HG03439 (cell line): ENCODE data around the gene TDRD10.
A peak's percentile ranks its signal among the peaks of the same experiment; 100 is the strongest.

Experiments
- ATAC-seq: cut with Tn5 transposase; IDR thresholded peaks from one replicate; pipeline ENCODE4 v1.9.1; 2021; ENCODE audit warnings: mild to moderate bottlenecking, moderate library complexity; ENCODE audit not compliant: unreplicated experiment

The TDRD10 gene

DNA sequence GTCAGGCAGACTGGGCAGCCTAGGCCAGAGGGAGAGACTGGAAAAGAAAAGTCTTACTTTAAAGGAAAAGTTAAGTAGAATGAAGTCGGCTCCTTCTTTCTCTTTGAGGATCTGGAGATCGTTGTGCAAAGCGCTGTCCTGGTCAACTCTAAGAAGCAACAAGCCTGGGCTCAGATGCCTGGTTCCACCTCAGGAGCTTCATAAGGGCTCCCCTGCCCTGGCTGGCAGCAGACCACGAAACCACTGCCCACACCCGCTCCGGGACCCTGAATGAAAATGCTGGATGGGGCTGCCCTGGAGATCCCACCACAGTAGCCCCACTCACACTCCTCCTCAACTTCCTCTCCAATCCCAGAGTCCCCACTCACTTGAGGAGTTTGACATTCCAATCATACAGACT lies 50.0 kb downstream of the TDRD10 start:
- no peak for ATAC-seq

DNA sequence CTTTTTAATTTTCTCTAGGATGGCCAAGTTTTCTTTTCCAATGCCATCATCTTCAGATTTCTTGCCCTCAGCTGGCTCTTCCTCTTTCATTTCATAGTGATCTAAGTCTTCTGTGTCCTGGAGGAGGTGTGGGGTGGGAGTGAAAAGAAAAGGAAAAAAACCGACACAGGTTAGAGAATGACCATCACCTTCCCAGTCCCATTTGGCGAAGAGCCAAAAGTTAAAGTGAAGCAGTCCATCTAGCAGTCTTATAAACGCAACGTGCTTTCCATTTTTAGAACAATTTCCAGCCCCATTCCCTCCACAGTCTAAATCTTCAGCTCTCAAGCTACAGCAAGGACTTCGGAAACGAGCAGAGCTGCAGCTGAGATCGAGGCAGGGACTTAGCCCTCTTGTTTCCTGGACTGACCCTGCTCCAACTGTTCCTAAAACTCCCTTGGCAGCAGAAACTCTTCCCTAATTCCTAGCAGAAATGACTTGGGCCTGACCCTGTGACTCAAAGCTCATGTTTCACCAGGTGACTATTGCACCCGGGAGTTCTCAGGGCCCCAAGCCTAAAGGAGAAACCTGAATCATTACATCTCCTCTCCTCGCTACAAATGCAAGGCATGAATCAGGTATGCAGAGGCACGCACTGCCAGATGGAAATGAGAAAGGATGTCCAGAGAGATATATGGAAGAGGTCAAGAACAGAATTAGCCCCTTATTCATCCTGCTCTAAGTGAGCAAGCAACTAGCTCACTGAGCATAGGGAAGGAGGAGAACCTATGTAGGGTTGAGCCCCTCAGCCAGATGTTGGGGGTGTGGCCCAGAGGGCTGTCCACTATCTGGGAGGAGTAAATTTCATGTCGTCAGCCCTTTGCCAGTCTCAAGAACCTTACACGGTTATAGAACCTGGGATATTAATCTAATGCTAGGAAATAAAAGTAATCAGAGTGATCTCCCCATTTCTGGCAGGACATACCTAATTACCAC lies 51.3 kb downstream of the TDRD10 start:
- ATAC-seq = no peak

DNA sequence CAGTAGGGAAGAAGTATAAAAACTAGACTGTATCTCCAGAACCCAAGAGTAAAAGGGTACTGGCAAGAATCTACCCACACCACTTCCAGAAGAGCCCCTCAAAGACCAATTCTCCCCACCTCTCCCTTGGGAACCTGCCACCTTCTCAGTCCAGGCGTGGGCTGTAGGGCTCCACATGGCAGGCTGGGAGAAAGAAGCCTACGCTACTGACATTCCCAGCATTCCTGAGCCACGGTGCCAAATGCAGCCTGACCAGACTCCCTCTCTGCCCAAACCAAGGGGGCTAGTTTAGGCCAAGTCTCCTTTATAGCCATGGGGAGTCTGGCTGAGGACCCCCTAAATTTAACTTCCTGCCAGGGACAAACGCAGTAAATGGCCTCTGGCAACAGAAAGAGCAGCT lies 54.4 kb downstream of the TDRD10 start:
- no peak for ATAC-seq

- ATAC-seq = no peak
These were observed 55.4 kb downstream of the TDRD10 start for GRCh38 chr1:154557248-154557938.

GRCh38 chr1:154557939-154558719 lies 56.1 kb downstream of the TDRD10 start, which contains the start of gene UBE2Q1:
UBE2Q1 (minus strand) TSS chr1:154558662; CDS start chr1:154558553, 109 bp downstream.
- peak; percentile 18 for ATAC-seq

DNA sequence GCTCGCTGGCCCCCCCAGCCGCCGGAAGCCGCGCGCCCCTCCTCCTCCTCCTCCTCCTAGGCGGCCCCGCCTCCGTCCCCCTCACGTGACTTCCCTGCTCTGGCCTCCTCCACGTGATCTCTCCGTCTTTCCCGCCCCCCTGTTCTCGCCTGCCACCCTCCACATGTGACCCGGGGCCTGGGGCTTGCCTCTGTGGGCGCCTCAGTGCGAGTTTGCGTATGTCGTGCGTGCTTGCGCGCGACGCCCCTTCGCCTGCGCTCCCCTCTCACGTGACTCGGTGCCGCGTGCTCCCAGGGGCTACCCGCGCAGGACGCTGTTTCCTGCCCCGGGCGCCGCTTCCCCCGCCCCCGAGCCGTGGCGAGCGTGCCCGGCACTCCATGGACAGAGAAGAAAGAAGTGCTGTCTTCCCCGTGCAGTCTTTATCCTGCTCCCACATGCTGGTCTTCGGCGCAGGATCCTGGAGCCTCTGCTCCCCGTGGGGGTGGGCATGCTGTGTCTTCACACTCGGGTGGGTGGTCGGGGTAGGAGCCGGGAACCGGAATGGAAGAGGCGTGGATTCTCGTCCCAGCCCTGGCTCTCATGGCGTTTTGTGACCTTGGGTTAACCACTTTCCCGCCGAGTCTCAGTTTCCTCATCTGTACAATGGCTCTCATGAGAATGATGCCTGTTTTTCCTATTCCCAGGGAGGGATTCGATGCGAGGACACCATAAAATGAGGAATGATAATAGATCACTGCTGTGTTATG lies 56.9 kb downstream of the TDRD10 start:
- peak; percentile 82 for ATAC-seq

- ATAC-seq = peak; percentile 43
These were observed 57.5 kb downstream of the TDRD10 start for GRCh38 chr1:154559466-154560044.

DNA sequence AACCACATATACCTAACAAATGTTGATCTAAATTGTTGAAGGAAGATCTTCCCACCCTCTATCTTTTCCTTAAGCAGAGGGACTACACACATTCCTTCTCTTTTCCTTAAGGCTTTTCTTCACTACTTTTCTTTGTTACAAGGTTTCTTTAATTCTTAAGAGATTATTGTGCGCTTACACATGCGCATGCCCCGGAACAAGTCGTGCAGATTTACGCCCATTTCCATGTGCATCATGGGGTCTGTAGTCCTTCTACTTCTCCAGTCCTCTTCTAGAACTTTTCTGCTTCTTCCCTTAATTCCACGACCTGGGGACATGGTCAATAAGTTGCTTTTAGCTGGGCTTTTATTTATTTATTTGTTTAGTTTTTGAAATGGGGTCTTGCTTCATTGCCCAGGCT lies 63.9 kb downstream of the TDRD10 start:
- no peak for ATAC-seq

GRCh38 chr1:154567386-154568156 lies 65.6 kb downstream of the TDRD10 start, which contains the start of gene CHRNB2:
CHRNB2 (plus strand) TSS chr1:154567778; CDS start chr1:154568045, 267 bp downstream.
- ATAC-seq = no peak

GRCh38 chr1:154568157-154568815 lies 66.3 kb downstream of the TDRD10 start:
- no peak for ATAC-seq

- ATAC-seq = no peak
These were observed 69.4 kb downstream of the TDRD10 start for GRCh38 chr1:154571244-154571963.

DNA sequence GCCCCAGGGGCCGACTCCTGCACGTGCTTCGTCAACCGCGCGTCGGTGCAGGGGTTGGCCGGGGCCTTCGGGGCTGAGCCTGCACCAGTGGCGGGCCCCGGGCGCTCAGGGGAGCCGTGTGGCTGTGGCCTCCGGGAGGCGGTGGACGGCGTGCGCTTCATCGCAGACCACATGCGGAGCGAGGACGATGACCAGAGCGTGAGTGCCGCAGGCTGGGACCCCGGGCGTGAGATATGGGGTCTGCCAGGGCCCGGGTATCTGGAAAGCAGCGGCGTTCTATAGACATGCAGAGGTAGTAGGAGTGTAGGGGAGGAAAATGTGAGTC lies 69.9 kb downstream of the TDRD10 start:
- ATAC-seq = no peak

GRCh38 chr1:154572468-154573167 lies 70.6 kb downstream of the TDRD10 start:
- ATAC-seq = no peak

GRCh38 chr1:154573168-154573510 lies 71.1 kb downstream of the TDRD10 start:
- ATAC-seq = no peak

GRCh38 chr1:154574716-154575115 lies 72.7 kb downstream of the TDRD10 start:
- ATAC-seq = no peak

DNA sequence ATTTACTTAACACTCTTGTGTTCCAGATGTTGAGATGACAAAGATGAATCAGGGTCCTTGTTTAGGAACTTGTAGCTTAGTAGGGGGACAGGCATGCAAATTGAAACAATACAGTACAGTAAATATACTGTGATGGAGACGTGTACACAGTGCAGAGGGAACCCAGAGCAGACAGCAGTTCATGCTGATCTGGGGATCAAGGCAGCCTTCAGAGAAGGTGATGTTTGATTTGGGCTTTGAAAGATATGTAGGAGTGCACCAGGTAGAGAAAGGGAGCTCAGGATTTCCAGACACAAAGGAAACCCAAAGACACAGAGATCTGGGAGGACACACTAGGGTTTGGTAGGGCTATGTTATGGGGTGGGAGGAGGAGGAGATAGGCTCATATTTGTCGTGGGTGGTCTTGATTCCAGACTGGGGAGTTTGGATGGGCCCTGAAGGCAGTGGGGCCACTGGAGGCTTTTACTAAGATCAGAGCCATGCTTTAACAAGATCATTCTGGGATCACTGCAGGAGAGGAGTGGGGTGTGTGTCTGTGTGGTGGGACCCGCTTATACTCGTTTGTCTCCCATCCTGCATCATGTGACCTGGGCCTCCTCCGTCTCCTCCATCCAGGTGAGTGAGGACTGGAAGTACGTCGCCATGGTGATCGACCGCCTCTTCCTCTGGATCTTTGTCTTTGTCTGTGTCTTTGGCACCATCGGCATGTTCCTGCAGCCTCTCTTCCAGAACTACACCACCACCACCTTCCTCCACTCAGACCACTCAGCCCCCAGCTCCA lies 73.3 kb downstream of the TDRD10 start:
- ATAC-seq = no peak
